ENCODE measurements around the gene RILPL1.
"Not testable (repeated sequence)": the region's sequence is repeated elsewhere in the genome, so short reads cannot be mapped to it uniquely, and the experiment has no call there.

RILPL1 gene

GRCh38 chr12:123533672-123534643, at the start of gene RILPL1:
Gene RILPL1 (minus strand): TSS chr12:123533719. CDS start chr12:123533482, 237 bp downstream.
- DNase-seq = peak; percentile 45

GRCh38 chr12:123580772-123581171, 47.3 kb upstream of the RILPL1 start:
- no peak for DNase-seq

DNA sequence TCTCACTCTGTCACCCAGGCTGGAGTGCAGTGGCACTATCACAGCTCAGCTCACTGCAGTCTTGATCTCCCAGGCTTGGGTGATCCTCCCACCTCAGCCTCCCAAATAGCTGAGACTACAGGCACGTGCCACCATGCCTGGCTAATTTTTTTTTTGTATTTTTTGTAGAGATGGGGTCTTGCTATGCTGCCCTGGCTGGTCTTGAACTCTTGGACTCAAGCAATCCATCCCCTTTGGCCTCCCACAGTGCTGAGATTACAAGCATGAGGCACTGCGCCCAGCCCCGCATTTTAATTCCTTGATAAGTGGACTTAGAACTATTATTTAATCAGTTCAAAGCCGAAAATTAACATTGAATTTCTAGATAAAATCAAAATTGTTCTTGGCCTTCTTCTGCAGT, 45.3 kb upstream of the RILPL1 start:
- not testable (repeated sequence) for DNase-seq

DNA sequence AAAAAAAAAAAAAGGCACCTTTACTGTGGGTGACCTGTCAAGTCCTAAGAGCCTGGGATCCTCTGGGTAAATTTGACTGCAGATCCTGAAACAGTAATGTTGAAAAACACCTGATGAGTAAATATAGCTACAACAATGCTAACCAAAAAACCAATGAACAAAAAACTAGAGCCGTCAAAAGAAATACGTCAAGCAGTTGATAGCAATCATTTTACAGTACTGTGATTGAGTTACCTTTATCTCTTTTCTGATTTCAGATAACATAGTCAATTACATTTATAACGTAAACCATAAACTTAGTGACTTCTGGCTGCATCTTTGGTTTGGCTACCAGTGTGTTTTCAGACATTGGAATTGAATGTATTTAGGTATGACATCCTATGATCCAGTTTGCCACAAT, 44.7 kb upstream of the RILPL1 start:
- no peak for DNase-seq

DNA sequence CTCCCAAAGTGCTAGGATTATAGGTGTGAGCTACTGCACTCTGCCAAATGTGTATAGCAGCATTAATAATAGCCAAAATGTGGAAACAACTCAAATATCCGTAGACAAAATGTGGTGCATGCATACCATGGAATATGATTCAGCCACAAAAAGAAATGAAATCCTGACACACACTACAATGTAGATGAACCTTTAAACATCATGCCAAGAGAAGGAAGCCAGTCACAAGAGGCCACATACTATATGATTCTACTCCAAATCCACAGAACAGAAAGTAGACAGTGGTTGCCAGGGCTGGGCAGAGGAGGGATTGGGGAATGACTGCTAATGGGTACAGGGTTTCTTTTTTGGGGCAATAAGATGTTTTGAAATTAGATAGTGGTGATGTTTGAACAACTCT, 43.1 kb upstream of the RILPL1 start:
- no peak for DNase-seq

DNA sequence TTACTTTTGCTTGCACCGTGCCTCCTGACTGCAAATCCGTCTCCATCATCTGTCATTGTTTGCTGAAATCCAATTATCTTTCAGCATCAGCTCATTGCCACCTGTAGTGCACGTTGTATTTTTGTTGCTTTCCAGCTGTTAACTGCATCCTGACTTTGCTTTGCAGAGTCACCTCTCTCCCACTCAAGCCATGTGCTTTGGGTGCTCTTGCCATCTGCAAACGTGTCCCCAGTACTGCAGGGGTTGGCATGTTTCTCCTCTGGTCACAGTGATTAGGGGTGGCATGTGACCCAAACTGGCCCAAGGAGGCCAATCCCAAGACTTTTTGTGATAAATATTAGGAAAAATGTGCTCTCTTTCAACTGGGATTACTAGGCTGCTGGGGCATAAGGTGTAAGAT, 40.4 kb upstream of the RILPL1 start:
- DNase-seq = no peak

DNA sequence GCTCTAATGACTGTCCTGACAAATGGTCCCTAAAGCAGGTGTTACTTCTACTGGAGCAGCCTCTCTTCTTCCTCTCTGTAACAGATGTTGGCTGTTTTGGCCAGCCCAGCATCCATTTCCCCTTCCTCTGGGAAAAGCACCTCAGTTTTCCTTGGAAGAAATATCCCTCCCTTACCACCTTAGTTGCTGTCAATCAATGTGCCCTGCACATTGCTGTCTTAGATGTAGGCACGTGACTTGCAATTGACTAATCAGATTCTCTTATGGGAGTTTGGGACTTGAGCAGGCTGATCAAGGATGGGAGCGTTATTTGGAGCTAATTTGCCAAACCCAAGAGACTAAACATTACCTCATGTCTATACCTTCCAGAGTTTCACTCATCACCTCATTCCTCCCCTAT, 38.9 kb upstream of the RILPL1 start:
- no peak for DNase-seq

DNA sequence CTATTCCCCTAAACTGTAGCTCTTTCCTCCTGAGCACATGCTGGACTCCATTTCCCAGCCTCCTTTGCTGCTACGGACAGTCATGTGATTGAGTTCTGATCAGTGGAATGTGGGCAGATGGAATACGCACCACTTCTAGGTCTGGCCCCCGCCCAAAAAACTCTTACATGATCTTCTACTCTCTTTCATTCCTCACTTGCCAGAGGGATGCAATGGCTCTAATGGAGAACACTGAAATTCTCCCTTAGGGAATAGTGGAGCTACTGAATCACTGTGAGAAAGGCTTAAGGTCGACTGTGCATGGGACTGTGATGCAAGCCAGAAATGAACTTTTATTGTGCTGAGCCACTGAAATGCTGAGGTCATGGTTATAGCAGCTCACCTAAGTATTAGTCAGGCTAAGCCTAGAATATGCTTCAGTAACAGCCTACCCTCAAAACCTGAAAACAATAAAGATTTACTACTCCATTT, 37.9 kb upstream of the RILPL1 start:
- DNase-seq = no peak

GRCh38 chr12:123559468-123559867, 25.9 kb upstream of the RILPL1 start:
- DNase-seq = no peak

GRCh38 chr12:123558487-123558886, 25.0 kb upstream of the RILPL1 start:
- DNase-seq = not testable (repeated sequence)

DNA sequence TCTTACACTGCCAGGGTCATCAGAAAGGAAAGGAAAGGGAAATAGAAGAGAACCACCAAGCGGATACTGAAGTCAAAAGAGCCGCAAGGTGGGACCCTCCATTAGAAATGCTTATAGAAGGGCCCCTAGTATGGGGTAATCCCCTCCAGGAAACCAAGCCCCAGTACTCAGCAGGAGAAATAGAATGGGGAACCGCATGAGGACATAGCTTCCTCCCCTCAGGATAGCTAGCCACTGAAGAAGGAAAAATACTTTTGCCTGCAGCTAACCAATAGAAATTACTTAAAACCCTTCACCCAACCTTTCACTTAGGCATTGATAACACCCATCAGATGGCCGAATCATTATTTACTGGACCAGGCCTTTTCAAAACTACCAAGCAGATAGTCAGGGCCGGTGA, 21.3 kb upstream of the RILPL1 start:
- DNase-seq = not testable (repeated sequence)

DNA sequence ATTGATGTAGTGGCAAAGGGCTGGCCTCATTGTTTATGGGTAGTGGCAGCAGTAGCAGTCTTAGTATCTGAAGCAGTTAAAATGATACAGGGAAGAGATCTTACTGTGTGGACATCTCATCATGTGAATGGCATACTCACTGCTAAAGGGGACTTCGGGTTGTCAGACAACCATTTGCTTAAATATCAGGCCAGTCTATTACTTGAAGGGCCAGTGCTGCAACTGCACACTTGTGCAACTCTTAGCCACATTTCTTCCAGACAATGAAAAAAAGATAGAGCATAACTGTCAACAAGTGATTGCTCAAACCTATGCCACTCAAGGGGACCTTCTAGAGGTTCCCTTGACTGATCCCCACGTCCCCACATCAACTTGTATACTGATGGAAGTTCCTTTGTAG, 20.6 kb upstream of the RILPL1 start:
- DNase-seq = not testable (repeated sequence)

DNA sequence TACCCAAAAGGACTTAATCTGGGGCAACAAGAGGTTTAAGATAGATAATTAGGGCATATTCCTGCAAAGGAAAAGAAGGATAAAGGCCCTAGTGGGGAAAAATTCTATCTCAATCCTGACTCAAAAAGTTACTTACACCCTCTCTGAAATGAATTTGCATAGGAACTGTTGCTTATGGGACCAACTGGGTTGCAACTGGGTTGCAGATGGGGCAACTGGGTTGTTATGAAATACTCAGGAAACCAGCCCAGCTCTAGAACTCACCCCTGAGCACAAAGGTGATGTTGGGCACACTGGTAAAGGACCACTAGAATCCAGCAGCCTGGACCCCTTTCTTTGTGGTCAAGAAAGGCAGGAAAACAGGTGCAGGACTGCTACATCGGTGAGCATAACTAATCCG, 17.2 kb upstream of the RILPL1 start:
- no peak for DNase-seq

- no peak for DNase-seq
Measured at GRCh38 chr12:123548107-123548506, 14.6 kb upstream of the RILPL1 start.

DNA sequence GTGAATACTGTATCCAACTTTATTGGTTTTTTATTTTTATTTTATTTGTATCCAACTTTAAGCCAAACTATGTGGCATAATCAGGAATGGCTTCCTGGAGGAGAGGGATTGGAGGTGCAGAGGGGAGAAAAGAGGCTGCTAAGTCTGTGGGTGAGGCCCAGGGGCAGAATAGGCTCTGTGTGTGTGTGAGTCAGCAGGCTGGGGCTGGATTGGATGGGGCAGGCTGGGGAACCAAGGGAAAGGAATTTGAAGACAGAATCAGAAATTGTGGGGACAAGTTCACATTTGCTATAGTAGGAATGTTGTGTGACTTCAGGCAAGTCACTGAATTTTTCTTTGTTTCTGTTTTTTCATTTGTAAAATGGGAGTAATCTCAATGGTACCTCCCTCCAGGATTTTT, 12.8 kb upstream of the RILPL1 start:
- no peak for DNase-seq

- DNase-seq = no peak
Measured at GRCh38 chr12:123543541-123543940, 10.0 kb upstream of the RILPL1 start.

DNA sequence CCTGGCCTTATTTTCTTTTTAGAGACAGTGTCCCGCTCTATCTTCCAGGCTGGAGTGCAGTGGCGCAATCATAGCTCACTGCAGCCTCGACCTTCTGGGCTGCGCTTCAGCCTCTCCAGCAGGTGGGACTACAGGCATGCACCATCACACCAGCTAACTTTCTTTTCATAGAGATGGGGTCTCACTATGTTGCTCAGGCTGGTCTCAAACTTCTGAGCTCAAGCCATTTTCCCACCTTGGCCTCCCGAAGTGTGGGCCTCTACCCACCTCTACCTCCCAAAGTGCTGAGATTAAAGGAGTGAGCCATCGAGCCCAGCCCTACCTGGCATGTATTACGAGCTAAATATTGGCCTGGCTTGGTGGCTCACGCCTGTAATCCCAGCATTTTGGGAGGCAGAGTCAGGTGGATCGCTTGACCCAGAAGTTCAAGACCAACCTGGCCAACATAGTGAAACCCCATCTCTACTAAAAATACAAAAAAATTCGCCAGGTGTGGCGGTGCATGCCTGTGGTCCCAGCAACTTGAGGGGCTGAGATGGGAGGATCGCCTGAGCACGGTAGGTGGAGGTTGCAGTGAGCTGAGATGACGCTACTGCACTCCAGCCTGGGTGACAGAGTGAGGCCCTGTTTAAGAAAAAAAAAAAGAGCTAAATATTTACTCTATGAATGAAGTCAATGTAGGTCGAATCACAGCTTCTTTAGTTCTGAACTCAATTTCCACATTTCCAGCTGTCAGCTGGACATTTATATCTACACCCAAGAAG, 7.6 kb upstream of the RILPL1 start:
- no peak for DNase-seq

DNA sequence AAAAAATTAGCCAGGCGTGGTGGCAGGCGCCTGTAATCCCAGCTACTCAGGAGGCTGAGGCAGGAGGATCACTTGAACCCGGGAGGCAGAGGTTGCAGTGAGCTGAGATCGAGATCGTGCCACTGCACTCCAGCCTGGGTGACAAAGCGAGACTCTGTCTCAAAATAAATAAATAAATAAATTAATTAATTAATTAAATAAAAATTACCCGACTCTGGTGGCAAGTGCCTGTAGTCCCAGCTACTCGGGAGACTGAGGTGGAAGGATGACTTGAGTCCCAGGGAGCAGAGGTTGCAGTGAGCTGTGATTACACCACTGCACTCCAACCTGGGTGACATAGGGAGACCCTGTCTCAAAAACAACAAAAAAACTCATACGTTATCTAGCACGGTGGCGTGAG, 2.4 kb upstream of the RILPL1 start:
- DNase-seq = not testable (repeated sequence)

- peak; percentile 32 for DNase-seq
Measured at GRCh38 chr12:123532808-123533649, 490 bp downstream of the RILPL1 start.

DNA sequence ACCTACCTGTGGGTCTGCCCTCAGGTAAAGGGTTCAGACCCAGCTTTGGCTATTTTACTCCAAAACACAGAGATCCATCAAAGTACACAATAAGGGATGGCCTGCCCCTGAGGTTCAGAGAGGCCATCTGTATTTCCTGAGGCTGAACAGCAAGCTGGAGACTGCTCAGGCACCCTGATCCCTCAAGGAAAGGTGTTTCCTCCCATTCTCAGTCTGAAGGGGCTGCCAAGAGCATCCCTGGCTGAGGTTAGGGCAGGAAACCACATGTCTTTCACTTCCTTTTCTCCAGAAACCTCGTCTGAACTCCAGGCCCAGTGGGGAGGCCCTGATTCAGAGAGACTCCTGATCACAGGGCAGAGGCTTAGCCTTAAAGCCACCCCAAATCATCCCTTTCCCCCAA, 1.5 kb downstream of the RILPL1 start:
- DNase-seq = peak; percentile 25

DNA sequence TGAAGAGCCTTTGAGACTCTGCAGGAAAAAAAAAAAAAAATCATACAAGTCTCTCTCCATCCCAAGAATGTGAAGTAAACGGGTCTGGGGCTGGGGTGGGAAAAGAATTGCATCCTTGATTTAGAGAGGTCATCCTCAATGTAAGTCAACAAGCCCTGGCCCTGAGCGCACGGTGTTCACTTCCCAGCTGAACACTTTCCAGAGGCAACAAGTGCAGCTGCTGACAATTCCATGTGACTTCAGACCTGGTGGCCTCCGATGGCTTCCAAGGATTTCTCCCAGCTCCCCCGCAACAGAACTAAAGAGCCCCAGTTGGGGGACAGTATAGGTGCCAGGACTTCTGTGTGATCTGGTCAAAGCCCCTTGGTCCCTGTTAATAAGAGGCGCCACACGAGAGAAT, 2.4 kb downstream of the RILPL1 start:
- no peak for DNase-seq

DNA sequence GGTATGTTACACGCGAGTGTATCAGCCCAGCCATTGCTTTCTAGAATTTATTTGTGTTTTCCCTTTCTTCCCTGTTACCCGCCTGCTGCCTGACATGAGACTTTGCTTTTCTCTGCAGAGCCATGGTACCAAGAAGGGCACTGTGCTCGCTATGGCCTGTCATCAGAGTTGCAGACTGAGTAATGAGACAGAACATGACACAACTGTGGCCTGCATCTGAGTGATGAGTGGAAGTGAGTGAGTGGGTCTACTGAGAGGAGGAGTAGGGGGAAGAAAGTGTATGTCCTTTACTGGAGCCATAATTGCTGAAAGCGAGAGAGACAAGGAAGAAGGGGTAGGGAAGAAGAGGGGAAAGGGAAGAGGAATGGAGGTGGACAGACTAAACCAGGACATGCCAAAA, 2.9 kb downstream of the RILPL1 start:
- peak; percentile 12 for DNase-seq

DNA sequence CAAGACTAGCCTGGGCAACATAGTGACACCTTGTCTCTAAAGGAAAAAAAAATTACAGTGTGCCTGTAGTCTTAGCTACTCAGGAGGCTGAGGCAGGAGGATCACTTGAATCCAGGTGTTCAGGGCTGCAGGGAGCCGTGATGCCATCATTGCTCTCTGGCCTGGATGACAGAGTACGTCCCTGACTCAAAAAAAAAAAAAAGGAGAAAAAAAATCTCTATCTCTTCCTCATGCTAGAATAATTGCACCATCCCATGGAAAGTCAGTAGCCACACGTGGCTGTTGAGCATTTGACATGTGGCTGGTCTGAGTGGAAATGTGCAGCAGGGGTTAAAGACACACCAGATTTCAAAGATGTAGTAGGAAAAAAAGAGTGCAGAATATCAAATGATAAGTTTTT, 3.8 kb downstream of the RILPL1 start:
- DNase-seq = no peak
